H7 (cell line): Measurements from ENCODE around the gene ENKD1. TPM values are rescaled to one million over a fixed set of nuclear protein-coding genes. Genes with fewer than 3 reads are reported as not detected.
A peak's percentile ranks its signal among the peaks of the same experiment; 100 is the strongest.

Experiments used
- DNase-seq: peaks from one replicate; pipeline ENCODE4 v3.0.0; 2012
- H3K27me3 ChIP-seq: 2 replicates; pipeline ENCODE4 v1.6.0; 2011; ENCODE audit warnings: mild to moderate bottlenecking, low read length; ENCODE audit not compliant: control insufficient read depth, insufficient read depth
- H3K36me3 ChIP-seq: replicated peaks from 2 replicates; pipeline ENCODE4 v1.5.1; 2011; ENCODE audit warnings: low read length; ENCODE audit not compliant: control insufficient read depth, insufficient read depth
- H3K4me3 ChIP-seq: 2 replicates; pipeline ENCODE4 v1.5.1; 2011; ENCODE audit warnings: low read depth, mild to moderate bottlenecking, control low read depth, low read length, moderate library complexity; ENCODE audit not compliant: insufficient read depth
- total RNA-seq: library from RNA; depleted of rRNA; stranded (reverse); fragments of >200 nt; shearing (Covaris generic); gene quantifications from 2 replicates; pipeline ENCODE4 v1.2.3, GENCODE V29; 2014

Gene ENKD1
- total RNA-seq, 1 experiment from 2014 or later, result 12.3 TPM

GRCh38 chr16:67673712-67674580 lies 7.4 kb upstream of the ENKD1 start:
- no peaks in the 10 kb centered on the region for H3K27me3 ChIP-seq
- H3K4me3 ChIP-seq, result no peak overlapping the region
- peak; percentile 56 for DNase-seq

GRCh38 chr16:67672739-67673662 lies 6.5 kb upstream of the ENKD1 start:
- DNase-seq, result peak; percentile 91
- Histone ChIP-seq H3K36me3 (no peaks in the 10 kb centered on the region), H3K4me3 (no peak overlapping the region), H3K27me3 (no peaks in the 10 kb centered on the region; the same call in 1 of the 2 replicates)

More at GRCh38 chr16:67673712-67674580, 7.4 kb upstream of the ENKD1 start:
- no peaks in the 10 kb centered on the region for H3K36me3 ChIP-seq

- Histone ChIP-seq H3K4me3 (no peak overlapping the region), H3K36me3 (no peaks in the 10 kb centered on the region), H3K27me3 (peaks cover 3% of the 10 kb centered on the region; the same call in 1 of the 2 replicates)
- peak; percentile 51 for DNase-seq
Measured at GRCh38 chr16:67672306-67672705, 5.8 kb upstream of the ENKD1 start.

- Histone ChIP-seq H3K27me3 (peaks cover 12% of the 10 kb centered on the region; the same call in 1 of the 2 replicates), H3K4me3 (no peak overlapping the region), H3K36me3 (no peaks in the 10 kb centered on the region)
- DNase-seq, result no peak
Measured at GRCh38 chr16:67669499-67670101, 3.0 kb upstream of the ENKD1 start.

GRCh38 chr16:67668495-67669157 lies 2.1 kb upstream of the ENKD1 start:
- H3K4me3 ChIP-seq, result no peak overlapping the region
- no peak for DNase-seq
- peaks cover 12% of the 10 kb centered on the region; the same call in 1 of the 2 replicates for H3K27me3 ChIP-seq
- no peaks in the 10 kb centered on the region for H3K36me3 ChIP-seq

GRCh38 chr16:67667817-67668494 lies 1.4 kb upstream of the ENKD1 start:
- H3K4me3 ChIP-seq, result no peak overlapping the region
- no peaks in the 10 kb centered on the region for H3K36me3 ChIP-seq
- H3K27me3 ChIP-seq, result peaks cover 12% of the 10 kb centered on the region; the same call in 1 of the 2 replicates
- peak; percentile 96 for DNase-seq

- Histone ChIP-seq H3K27me3 (peaks cover 12% of the 10 kb centered on the region; the same call in 1 of the 2 replicates), H3K36me3 (no peaks in the 10 kb centered on the region), H3K4me3 (peak overlapping the region; percentile 60)
- peak; percentile 72 for DNase-seq
Measured at GRCh38 chr16:67667453-67667816, 885 bp upstream of the ENKD1 start.

- Histone ChIP-seq H3K4me3 (peak overlapping the region; percentile 60), H3K27me3 (peaks cover 20% of the 10 kb centered on the region; the same call in 1 of the 2 replicates), H3K36me3 (no peaks in the 10 kb centered on the region)
- peak; percentile 95 for DNase-seq
Measured at GRCh38 chr16:67666032-67666551, 458 bp downstream of the ENKD1 start.

GRCh38 chr16:67665598-67665997 lies 952 bp downstream of the ENKD1 start:
- H3K4me3 ChIP-seq, result peak overlapping the region; percentile 60
- no peaks in the 10 kb centered on the region for H3K36me3 ChIP-seq

GRCh38 chr16:67664871-67665270 lies 1.7 kb downstream of the ENKD1 start:
- no peak for DNase-seq
- H3K27me3 ChIP-seq, result peaks cover 20% of the 10 kb centered on the region; the same call in 1 of the 2 replicates
- H3K4me3 ChIP-seq, result no peak overlapping the region
- H3K36me3 ChIP-seq, result no peaks in the 10 kb centered on the region

More at GRCh38 chr16:67665598-67665997, 952 bp downstream of the ENKD1 start:
- DNase-seq, result no peak
- H3K27me3 ChIP-seq, result peaks cover 20% of the 10 kb centered on the region; the same call in 1 of the 2 replicates

- Histone ChIP-seq H3K36me3 (no peaks in the 10 kb centered on the region), H3K27me3 (peaks cover 24% of the 10 kb centered on the region; the same call in 1 of the 2 replicates)
- DNase-seq, result peak; percentile 31
Measured at GRCh38 chr16:67664258-67664657, 2.3 kb downstream of the ENKD1 start.

GRCh38 chr16:67663877-67664222 lies 2.7 kb downstream of the ENKD1 start:
- no peaks in the 10 kb centered on the region for H3K36me3 ChIP-seq
- no peak for DNase-seq
- H3K27me3 ChIP-seq, result peaks cover 27% of the 10 kb centered on the region; the same call in 1 of the 2 replicates
- no peak overlapping the region for H3K4me3 ChIP-seq

More at GRCh38 chr16:67664258-67664657, 2.3 kb downstream of the ENKD1 start:
- no peak overlapping the region for H3K4me3 ChIP-seq
